Motor neuron (in vitro differentiated cells): ENCODE measurements around the gene RABGEF1. TPM values are rescaled to one million over a fixed set of nuclear protein-coding genes. Genes with fewer than 3 reads are reported as not detected.
"Not testable (repeated sequence)": the region's sequence is repeated elsewhere in the genome, so short reads cannot be mapped to it uniquely, and the experiment has no call there.

Source experiments
- ATAC-seq, 8 experiments: fragments of 200-7000 bp; cut with Tn5 transposase; replicated peaks in 6 of 8; 2 replicates each; pipeline ENCODE4 v1.8.0; 2021; ENCODE audit warnings: mild to moderate bottlenecking in 8 of 8, moderate library complexity in 8 of 8
- H3K27ac ChIP-seq, 2 donors: fragments of 250-450 bp; sonication (Bioruptor Pico); 2 replicates each; pipeline ENCODE4 v1.9.0; 2021; ENCODE audit warnings: antibody characterized with exemption in 2 of 2, mild to moderate bottlenecking in 2 of 2, moderate library complexity in 1 of 2
- H3K4me1 ChIP-seq, 2 donors: fragments of 250-450 bp; sonication (Bioruptor Pico); replicated peaks in 1 of 2; 2 replicates each; pipeline ENCODE4 v1.6.1; 2021; ENCODE audit warnings: antibody characterized with exemption in 2 of 2, mild to moderate bottlenecking in 2 of 2, moderate library complexity in 1 of 2
- H3K4me3 ChIP-seq, 5 donors: fragments of 250-450 bp; sonication (Bioruptor Pico); 2 replicates each; pipeline ENCODE4 v1.9.0; 2021; ENCODE audit warnings: antibody characterized with exemption in 5 of 5, mild to moderate bottlenecking in 5 of 5, moderate library complexity in 4 of 5
- WGBS, 10 experiments: fragments of 450-650 bp; shearing (Covaris generic); methylation state at CpG; one replicate each; pipeline ENCODE4 v1.0.0; 2022; 5-methylcytosine and 5-hydroxymethylcytosine counted together
- in situ Hi-C, 9 experiments: fragments of 400-800 bp; cut with MboI; loops; one replicate each; pipeline ENCODE4 v1.15.0; 2021; ENCODE audit warnings: low sequenced_read_pairs in 9 of 9, low pct_unique_long_range_greater_than_20kb in 2 of 9; ENCODE audit not compliant: unreplicated experiment in 9 of 9
- total RNA-seq, 8 experiments: library from RNA; unstranded; fragments of 300-600 nt; gene quantifications; 2 replicates each; pipeline versions ENCODE4 v1.2.3 to v1.2.4, GENCODE V29; 2022

Gene RABGEF1
- total RNA-seq, result 10 to 100 TPM; 12.9 to 34.6 (median 20.7) TPM

- 0 to 2% (median 0%) methylated on average over 1 to 9 of the region's 85 CpGs; no CpG with 5 or more reads in 5 of the 10 experiments for WGBS, 10 experiments
These were observed at the start of gene RABGEF1 for GRCh38 chr7:66740302-66740979. Gene RABGEF1, plus strand, starts transcription at chr7:66740733. Its CDS starts 31,167 bp downstream, at chr7:66771900.

DNA sequence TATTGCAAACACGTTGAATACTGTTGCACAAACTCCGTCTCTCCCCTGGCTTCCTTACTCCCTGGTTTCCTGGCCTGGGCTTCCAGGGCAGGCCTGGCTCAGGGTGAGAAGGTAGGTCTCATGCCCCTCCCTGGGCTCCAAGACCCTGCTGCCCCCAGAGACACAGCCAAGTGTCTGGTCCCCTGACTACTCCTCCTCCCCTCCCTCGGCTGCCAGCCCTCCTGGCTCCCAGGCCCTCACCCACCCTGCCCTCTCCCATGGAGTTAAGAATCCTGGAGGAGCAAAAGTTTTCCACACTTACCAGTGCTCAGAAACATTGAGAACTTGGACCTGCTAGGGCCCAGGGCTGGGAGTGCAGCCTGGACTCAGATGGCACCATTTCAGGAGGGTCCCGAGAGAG, 47.2 kb upstream of the RABGEF1 start:
- H3K4me3 ChIP-seq, result no peak overlapping the region
- 40 to 100% (median 75%) methylated on average over 1 to 3 of the region's 4 CpGs; no CpG with 5 or more reads in 7 of the 10 experiments for WGBS, 10 experiments
- in situ Hi-C loops, result no loop called here
- no peak for ATAC-seq
- no peaks in the 10 kb centered on the region for H3K4me1 ChIP-seq
- H3K27ac ChIP-seq, result no peak overlapping the region

More at GRCh38 chr7:66740302-66740979, at the start of gene RABGEF1:
- Histone ChIP-seq H3K27ac (peak within 1 kb of the TSS; percentile 72 to 83), H3K4me1 (peaks cover 9 to 14% of the 10 kb centered on the region in 2 donors), H3K4me3 (peak within 1 kb of the TSS; percentile 56 to 95 (median 67))
- ATAC-seq, result peak; percentile 73 to 96 (median 92)
- in situ Hi-C loops, result no loop called here

- no peak for ATAC-seq
- in situ Hi-C loops, result no loop called here
- Histone ChIP-seq H3K27ac (no peak overlapping the region), H3K4me3 (no peak overlapping the region), H3K4me1 (no peaks in the 10 kb centered on the region)
- WGBS, 10 experiments, result 88 to 100% (median 97%) methylated on average over 1 to 8 of the region's 11 CpGs; no CpG with 5 or more reads in 5 of the 10 experiments
These were observed 46.2 kb upstream of the RABGEF1 start for GRCh38 chr7:66694286-66694685.

GRCh38 chr7:66695417-66695816, 45.1 kb upstream of the RABGEF1 start:
- H3K27ac ChIP-seq, in situ Hi-C loops, H3K4me1 ChIP-seq, ATAC-seq, H3K4me3 ChIP-seq: not testable (repeated sequence)
- WGBS, 10 experiments, result 78 to 100% (median 100%) methylated on average over 1 to 5 of the region's 7 CpGs; no CpG with 5 or more reads in 4 of the 10 experiments

- H3K27ac ChIP-seq, in situ Hi-C loops, H3K4me1 ChIP-seq, H3K4me3 ChIP-seq: not testable (repeated sequence)
- WGBS, 10 experiments, result 93 to 100% (median 100%) methylated on average over 1 to 3 of the region's 5 CpGs; no CpG with 5 or more reads in 5 of the 10 experiments
- ATAC-seq, result peak in 1 of 8 experiments; percentile 6
These were observed 44.4 kb upstream of the RABGEF1 start for GRCh38 chr7:66696134-66696533.

DNA sequence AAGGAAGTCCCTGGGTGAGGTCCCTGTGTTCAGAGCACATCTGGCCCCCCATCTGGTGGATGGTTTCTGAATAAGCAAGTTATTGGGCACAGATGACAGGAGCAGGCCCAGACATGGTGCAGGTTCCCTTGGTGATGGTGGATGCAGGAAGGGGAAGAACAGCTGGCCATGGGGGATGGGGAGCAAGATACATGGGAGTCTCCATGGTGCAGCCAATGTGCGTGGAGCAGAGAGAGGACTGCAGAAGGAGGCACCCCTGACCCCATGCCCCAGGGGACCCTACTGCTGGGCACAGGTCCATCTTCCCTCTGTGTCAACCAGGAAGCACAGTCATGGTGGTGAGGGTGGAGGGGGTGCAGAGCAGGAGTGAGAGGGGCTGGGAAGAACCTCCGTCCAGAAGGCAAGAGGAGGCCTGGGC, 43.8 kb upstream of the RABGEF1 start:
- Histone ChIP-seq H3K4me3 (no peak overlapping the region), H3K4me1 (no peaks in the 10 kb centered on the region), H3K27ac (no peak overlapping the region)
- 0 to 83% (median 50%) methylated on average over 1 of the region's 2 CpGs; no CpG with 5 or more reads in 7 of the 10 experiments for WGBS, 10 experiments
- peak in 7 of 8 experiments; percentile 10 to 62 (median 47) for ATAC-seq
- in situ Hi-C loops, result no loop called here

DNA sequence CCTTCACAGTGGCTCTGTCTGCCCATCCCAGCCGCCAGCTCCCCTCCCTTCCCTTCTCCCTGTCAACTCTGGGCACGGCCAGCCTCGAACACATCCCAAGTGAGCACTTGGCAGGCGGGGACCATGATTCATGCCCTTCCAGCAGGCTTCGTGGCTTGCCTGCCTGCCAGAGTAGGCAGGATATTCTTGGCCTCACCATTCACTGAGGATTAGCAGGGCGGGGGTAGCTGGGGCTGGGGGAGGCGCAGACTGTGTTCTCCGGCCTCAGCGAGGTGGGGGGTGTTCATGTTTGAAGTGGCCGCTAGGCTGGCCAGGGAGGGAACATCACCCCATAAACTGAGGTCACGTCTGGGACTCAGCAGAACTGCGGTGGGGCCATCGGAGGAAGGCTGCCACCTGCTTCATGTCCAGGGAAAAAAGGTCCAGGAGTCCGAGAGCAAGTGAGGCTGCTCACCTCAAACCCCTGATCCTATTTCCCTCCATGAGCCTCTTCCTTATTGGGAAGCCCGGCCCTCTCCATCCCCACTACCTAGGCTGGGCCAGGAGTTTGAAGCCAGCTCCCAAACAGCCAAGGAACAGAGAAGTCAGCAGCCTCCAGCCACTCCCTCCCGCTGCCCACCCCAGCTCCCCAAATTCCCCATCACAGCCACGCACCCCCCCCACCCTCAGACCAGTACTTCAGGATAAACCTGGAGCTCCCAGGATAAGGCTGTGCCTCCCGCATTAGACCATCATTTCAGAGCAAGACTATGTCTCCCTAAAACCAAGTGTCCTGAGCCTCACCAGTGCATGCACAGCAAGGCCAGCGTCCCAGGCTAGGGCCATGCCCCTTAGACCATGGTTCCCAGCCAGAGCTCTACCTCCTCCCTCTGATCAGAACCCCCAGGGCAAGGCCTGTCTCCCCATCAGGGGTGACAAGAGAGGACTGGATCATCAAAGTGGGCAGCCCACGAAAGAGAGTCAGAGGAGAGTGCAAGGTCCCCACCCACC, 42.8 kb upstream of the RABGEF1 start:
- Histone ChIP-seq H3K4me1 (no peaks in the 10 kb centered on the region), H3K4me3 (no peak overlapping the region), H3K27ac (no peak overlapping the region)
- 40 to 50% (median 50%) methylated on average over 2 to 4 of the region's 20 CpGs; no CpG with 5 or more reads in 7 of the 10 experiments for WGBS, 10 experiments
- in situ Hi-C loops, result no loop called here
- ATAC-seq, result peak in 7 of 8 experiments; percentile 7 to 69 (median 54)

DNA sequence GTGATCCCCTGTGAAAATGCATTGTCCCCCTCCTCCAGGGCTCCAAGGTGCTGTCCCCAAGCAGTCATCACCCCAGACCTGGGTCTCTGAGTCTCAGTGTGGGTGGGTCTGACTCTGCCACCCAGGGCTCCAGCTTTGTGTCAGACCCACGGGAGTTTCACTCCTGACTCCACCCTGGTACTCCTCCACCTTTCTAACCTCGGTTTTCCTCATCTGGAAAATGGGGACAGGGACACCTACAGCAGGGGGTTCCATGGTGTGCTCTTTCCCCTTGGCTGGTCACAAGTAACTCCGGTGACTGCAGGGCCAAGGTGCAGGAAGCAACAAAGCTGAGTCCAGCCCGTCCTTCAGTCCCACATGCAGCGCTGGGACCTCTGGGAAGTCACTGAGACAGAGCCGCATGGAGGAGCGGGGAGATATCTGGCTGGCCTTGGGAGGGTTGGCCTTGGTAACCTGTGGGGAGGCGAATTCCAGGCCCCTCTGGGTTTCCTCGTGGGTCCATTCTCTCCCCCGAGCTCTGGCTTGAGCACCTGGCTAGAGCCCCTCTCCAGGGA, 41.8 kb upstream of the RABGEF1 start:
- no peak overlapping the region for H3K27ac ChIP-seq
- H3K4me3 ChIP-seq, result no peak overlapping the region
- ATAC-seq, result no peak
- no peaks in the 10 kb centered on the region for H3K4me1 ChIP-seq
- in situ Hi-C loops, result no loop called here
- 91 to 100% (median 96%) methylated on average over 2 to 4 of the region's 10 CpGs; no CpG with 5 or more reads in 7 of the 10 experiments for WGBS, 10 experiments

- H3K4me1 ChIP-seq, result no peaks in the 10 kb centered on the region
- WGBS, 10 experiments, result 100% methylated on average over 2 of the region's 6 CpGs; no CpG with 5 or more reads in 9 of the 10 experiments
- in situ Hi-C loops, result no loop called here
- no peak for ATAC-seq
- H3K4me3 ChIP-seq, result no peak overlapping the region
- no peak overlapping the region for H3K27ac ChIP-seq
These were observed 40.5 kb upstream of the RABGEF1 start for GRCh38 chr7:66699998-66700397.

DNA sequence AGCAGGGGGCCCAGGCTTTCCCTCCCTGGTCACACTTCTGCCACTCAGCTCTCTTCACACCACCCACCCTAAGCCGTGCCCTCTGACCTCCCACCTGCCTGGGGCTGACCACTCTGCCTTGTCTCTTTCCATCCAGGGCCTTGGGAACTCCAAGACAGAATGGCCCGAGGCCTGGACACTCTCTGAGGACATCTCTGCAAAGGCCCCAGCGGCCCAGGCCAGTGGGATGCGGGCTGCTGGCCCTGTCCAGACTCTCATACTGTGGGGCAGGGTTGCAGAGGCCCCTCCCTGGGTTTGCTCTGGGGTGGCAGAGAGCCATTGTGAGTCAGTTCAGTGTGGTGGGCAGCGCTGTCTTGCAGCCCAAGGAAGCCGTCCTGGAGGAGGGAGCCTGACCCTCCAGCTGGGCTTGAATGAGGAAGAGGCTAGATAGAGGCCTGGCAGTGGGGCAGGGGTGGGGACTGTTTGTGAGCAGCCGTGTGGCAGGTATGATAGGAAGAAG, 39.9 kb upstream of the RABGEF1 start:
- no peak overlapping the region for H3K4me3 ChIP-seq
- ATAC-seq, result no peak

DNA sequence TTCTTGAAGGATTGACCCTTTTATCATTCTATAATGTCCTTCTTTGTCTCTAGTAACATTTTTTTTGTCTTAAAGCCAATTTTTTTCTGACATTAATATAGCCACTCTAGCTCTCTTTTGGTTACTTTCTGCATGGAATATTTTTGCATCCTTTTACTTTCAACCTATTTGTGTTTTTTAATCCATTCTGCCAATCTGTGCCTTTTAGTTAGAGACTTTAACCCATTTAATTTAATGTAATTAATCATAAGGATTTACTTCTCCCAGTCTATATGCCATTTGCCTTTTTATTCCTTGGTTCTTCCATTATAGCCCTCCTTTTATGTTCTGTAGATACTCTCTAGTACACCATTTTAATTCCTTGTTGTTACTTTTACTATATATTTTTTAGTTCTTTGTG, 32.7 kb upstream of the RABGEF1 start:
- in situ Hi-C loops, result no loop called here
- Histone ChIP-seq H3K4me1 (no peaks in the 10 kb centered on the region), H3K27ac (no peak overlapping the region), H3K4me3 (no peak overlapping the region)
- ATAC-seq, result no peak

More for the DNA sequence above, 39.9 kb upstream of the RABGEF1 start:
- Histone ChIP-seq H3K4me1 (no peaks in the 10 kb centered on the region), H3K27ac (no peak overlapping the region)
- WGBS, 10 experiments, result 100% methylated on average over 1 to 2 of the region's 7 CpGs; no CpG with 5 or more reads in 8 of the 10 experiments
- in situ Hi-C loops, result no loop called here

- in situ Hi-C loops, ATAC-seq, H3K4me1 ChIP-seq, H3K27ac ChIP-seq, H3K4me3 ChIP-seq: not testable (repeated sequence)
- 89 to 100% (median 98%) methylated on average over 1 to 4 of the region's 4 CpGs; no CpG with 5 or more reads in 1 of the 10 experiments for WGBS, 10 experiments
These were observed 29.8 kb upstream of the RABGEF1 start for GRCh38 chr7:66710752-66711151.
